Renal pelvis (tissue), 4 donors: Measurements from ENCODE around the gene CTNNA2. TPM values are rescaled to one million over a fixed set of nuclear protein-coding genes. Genes with fewer than 3 reads are reported as not detected.

ENCODE experiments used
- DNase-seq: peaks from one replicate; pipeline ENCODE4 v3.0.0-alpha.2; 2013
- polyA plus RNA-seq, 3 donors: library from polyadenylated mRNA; unstranded; fragments of 120-200 nt; gene quantifications; one replicate each; pipeline ENCODE4 v1.2.1, GENCODE V29; 2013; ENCODE audit not compliant: insufficient read length in 3 of 3

The CTNNA2 gene
- polyA plus RNA-seq, 3 donors = 4.0 to 5.2 (median 4.2) TPM

DNA sequence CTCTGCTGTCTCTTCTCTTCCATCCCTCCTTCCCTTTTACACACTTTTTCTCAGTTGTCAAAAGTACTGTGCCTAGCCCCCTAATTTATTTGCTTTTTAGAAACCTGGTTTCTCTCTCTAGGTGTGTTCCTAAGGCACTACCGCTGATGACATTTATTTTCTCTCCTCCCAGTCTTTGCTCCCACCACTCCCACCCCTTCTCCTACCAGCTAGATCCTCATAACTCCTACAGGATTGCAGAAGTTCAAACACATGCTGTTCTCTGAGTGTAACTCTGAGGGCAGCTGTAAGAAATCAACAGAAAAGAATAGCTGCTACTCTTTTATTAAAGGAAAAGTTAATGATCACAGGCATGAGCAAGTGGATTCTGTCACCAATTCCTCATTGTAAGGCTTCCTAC is 814.0 kb downstream of the CTNNA2 start:
- DNase-seq = no peak

DNA sequence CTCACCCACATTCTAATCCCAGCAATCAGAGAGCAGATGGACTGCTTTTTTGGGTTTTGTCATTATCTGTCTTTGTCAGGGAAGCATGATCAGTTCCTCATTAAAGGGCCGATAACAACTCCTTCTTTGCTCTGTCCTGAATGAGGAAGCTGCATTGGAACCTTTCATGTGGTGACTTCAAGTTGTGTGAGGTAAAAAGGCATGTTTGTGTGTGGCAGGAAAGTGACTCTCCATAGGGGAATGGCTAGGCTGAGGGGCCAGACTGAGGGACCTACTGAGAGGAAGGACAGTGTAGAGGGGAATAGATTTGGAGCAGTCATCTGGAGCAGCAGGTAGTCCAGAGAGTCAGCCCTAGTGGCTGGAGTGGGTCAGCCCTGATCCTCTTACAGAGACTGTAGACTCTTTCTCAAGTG is 815.3 kb downstream of the CTNNA2 start:
- no peak for DNase-seq

DNA sequence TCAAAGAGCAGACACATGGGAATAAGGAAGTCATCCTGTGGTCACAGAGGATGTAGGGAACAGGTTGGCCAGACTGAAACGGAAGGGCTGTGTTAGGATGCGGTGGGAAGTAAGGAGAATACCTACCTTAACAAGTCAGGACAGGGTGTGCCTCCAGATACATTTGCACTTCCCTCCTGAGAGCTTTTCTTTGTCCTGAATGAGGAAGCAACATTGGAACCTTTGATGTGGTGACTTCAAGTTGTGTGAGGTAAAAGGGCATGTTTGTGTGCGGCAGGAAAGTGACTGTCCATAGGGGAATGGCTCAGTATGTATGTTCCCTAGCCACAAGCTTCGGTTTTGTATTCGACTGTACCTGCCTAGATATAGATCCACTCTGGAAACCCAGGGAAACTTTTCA is 816.6 kb downstream of the CTNNA2 start:
- no peak for DNase-seq

DNA sequence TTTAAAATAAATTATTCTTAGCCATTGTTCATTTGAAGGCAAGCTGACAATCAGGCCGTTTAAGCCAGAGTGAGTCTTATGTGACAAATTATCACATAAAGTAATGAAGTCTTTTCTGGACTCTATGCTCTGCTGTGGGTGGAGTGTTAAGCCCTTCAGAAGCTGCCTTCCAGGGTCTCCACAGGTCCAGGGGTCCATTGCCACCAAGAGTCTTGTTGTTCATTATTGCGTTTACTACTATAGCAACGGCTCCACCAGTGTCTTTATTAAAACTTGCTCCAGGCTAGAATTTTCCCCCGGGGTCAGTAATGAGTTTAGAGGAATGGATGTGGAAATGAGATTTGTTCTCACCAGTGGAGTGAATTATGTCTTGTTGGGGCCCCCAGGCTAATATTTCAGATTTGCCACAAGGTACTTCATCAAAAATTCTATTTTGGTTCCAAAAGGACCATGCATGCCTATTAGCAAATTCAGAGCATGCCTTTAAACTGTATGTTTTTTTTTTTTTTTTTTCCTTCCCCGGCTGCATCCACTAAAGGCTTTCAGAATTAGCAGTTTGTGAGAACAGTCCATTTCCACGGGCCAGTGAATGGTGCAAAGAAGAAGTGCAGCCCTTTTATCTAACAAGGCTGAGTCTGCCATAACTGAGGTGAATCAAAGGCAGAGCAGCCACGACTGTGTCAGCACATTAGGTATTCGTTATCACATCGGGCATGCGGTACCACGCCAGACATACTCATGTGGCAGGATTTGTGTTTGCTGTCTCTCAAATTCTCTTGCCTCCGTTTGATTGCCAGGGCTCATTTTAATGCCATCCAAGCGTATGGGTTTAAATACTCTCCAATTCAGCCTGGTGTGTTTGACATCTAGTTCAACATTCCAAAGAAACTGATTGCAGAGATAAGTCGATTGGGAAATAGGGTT is 817.9 kb downstream of the CTNNA2 start:
- no peak for DNase-seq

DNA sequence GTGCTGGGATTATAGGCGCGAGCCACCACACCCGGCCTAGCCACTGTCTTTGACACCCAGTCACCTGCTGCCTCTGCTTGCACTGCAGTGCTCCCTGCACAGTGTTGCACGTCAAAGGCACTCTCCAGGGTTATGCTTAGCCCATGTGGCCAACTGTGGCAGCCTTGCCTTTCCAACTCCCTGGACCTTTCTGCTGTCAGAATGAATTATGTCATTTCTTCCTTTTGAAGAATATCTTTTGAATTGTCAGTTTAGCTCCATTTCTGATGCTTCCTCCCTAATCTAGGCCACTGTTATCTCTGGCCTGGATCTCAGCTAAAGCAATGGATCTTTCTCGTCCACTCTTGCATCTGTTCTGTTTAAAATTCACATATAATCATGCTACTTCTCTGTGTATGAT is 821.0 kb downstream of the CTNNA2 start:
- DNase-seq = no peak

DNA sequence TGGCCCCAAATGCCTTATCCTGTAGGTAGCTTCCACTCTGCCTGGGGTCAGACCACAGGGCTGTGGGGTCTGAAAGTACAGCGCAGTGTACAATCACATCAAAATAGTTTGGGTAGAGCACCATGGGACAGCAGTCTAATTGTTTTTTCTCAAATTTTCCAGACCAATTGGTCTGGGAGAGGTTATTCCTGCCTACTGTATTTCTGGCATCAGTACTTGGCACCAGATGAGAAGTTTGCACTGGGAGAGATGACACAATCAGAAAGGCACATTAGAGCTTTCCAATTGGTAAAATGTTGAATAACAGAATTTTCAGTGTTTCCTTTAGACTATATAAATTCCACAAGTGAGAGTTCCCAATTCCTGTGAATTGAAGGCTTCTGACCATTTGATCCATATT is 822.6 kb downstream of the CTNNA2 start:
- DNase-seq = no peak

DNA sequence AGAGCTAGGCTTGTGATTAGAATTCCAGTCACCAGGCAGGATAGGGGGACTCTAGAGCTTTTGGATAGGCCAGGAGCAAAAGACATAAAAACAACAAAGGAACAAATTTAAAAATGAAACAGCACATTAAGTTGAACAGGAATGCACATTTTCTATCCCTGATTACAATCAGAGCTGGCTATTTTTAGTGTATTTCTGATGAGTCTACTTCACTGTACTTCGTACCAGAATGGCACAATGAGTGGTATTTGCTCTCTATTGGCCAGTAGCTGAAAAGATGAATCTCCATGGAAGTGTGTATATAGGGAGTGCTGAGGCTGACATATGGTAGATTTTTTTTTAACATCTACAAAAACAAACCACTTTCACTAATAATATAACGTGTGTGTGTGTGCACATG is 825.9 kb downstream of the CTNNA2 start:
- no peak for DNase-seq

DNA sequence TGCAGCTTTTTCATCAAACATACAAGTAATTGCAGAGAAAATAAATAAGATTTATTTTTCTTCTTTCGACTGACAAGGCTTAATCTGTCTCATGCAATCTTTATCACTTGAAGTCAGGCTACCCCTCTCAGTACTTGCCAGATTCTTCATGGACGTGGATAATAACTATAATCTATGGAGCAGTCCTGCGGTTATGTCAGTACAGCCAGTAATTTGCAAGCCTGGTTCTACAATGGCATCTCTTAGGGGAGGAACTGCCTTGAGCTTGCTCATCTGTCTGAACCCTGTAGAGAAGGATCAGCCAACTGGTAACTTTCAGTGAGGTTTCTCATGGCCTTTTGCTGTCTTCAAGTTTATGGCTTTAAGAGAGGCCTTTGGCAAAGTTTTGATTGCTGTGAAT is 827.2 kb downstream of the CTNNA2 start:
- DNase-seq = no peak

DNA sequence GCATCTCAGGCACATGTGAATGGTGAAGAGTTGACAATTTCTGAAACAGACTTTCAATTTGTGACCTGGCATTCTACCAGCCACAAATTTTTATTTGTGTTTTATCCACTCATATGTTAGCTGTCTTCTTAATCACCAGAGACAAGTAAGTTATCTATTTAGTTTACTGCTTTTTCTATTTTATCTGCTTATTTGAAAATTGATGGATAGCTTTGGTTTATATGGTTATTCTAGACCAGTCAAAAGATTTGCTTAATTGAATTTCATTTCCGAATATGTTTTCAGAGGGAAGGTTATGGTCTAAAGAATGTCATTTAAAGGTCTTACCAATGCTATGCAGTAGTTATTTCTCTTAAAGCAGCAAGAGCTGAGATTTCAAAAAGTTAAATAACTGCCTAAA is 835.2 kb downstream of the CTNNA2 start:
- DNase-seq = no peak

DNA sequence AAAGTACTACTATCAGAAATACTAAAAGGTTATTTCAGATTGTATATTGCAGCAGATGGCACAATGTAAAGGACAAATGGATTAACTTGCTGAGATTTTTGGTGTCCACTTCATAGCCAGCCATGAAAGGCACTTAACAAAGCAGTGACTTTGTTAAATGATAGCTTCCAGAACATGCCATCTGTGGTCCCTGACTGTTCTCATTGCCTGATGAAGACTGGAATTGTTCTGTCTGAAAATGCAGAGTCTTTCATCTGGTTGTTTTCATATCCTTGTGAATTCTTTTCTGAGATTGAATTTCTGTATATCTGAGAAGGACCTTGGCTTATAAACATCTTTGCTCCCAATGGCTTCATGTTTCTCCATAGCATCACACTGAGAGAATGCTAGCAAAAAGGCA is 836.1 kb downstream of the CTNNA2 start:
- no peak for DNase-seq

DNA sequence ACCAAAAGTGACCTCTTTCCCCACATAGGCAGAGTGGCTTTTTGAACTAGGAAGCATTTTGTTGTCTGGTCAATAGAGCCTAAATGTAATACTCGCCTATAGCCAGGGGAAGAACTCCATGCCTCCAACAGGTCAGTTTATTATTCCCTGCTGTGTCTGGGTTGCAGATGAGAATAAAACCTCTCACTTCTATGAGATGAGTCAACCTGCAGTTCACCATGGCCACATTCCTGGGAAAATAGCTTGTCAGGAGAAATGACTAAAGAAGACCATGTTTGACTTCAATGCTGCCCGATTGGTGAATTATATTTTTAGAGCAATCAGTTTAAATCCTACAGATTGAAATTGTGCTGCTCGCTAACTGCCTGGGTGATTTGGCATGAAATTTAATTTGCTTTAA is 838.4 kb downstream of the CTNNA2 start:
- DNase-seq = no peak

DNA sequence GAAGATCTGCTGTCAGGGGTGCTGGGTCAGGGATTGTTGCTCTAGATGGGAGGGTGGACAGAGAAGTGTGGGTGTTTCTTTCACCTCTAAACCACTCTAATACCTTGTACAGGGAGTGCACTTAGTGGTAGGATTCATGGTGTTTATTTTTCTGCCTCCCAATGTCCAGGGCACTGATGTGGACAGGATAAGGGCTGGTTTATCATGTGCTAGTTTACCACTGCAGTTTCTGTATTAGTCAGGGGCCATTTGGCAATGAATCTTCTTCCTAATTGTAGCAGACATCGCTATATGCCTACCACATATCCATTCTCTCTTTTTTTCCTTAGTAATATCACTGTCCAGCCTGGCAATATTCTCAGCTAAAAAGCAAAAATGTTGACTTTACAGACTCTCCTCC is 842.0 kb downstream of the CTNNA2 start:
- no peak for DNase-seq

DNA sequence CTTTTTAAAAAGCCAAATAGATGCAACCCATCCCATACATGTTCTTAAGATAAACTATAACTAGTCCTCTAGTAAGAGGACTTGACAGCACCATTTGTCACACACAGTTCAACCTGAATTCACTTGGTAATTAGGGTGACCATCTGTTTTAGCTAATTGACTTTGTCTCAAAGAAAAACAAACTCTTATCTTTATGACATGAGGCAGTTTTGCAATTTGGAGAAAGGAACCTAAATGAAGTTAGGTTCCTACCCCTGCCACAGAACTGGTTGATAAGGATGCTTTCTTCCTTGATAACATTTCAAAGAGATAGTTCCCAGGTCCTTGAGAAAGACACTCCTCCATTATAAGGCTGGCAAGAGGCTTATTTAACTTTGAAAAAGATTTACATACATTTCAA is 849.1 kb downstream of the CTNNA2 start:
- no peak for DNase-seq

DNA sequence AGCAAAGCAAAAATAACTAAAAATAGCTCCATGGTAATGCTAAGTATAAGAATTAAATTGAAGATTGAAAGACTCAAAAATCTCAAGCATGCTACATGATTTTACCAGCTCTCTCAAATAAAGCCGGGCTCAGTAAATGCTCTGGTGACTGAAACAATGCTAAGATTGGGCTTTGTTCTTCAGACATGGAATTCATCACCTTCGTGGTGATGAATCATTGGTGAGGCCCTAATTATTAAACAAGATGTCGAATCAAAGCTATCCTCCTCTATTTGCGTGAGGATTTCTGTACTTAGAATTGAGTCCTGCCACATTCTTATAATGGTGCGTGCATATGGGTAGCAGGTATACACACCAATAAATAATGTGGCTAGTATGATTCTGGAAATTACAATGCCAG is 850.5 kb downstream of the CTNNA2 start:
- DNase-seq = no peak

DNA sequence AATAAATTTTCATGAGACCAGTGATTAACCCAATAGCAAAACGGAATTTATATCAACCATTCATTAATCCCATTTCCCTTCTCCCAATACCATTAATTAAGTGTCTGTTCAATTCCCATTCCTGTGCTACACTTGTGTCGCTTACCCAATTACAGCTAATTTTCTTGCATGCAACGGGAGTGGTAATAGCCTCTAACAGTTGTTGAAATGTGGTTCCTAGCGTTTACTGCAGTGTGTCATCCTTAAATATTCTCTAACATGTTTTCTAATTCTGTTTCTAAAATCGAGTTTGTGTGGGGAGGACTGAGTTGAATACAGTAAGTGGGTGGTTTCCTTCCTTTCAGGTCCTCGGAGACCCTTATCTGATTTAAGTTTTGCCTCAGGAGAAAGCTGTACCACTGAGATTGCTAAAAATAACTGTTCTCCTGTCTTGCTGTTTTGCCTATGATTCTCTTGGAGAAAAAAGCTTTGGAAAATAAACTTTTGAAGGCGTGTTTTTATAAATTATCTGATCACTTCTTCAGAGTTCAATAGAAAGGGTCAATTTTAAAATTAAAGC is 851.0 kb downstream of the CTNNA2 start:
- DNase-seq = no peak

DNA sequence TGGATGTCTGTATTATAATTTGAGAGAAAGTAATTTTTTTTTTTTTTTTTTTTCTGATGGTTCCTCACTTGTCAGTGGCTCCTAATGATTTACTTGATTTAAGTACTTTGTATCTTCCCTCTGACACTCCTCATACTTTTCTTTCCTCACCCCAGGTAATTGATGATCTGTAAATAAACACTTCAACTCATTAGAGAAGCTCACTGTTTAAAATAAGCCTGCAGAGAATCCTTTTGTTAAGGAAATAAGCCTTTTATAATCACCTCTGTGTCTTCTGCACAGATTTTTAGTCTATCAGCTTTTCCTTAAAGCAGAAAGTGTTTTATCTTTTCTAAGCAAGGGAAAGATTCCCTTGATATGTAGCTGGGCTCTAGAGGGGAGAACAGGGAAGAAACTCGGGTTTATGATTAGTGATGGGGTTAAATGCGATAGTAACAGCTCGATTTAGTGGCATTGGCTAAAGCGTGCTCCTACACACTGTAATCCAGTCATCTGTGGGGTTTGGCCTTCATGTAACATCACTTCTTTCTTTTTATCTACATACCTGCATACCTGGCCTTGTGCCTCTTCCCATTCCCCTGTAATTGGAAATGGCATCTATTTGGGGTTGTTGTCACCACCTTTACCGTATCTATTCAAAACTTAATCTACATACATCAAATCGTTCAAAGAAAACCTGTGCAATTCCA is 851.8 kb downstream of the CTNNA2 start:
- no peak for DNase-seq

DNA sequence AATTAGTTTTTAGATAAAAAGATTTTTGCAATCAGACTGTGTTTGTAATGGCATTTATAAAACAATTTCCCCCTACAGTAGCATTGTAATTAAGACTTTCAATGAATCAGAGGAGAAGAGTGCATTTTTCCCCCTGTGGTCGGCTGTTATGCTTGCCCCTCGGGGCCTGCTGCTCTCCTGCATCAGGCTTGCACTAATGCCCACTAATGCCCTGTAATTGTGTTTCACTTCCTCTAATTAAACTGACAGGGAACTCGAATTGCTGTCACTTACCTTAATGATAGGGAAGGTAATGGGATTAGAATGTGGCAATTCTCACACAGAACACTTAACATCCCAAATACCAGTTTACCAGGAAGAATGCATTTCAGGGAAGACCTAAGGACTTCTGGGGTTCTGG is 852.9 kb downstream of the CTNNA2 start:
- DNase-seq = no peak

DNA sequence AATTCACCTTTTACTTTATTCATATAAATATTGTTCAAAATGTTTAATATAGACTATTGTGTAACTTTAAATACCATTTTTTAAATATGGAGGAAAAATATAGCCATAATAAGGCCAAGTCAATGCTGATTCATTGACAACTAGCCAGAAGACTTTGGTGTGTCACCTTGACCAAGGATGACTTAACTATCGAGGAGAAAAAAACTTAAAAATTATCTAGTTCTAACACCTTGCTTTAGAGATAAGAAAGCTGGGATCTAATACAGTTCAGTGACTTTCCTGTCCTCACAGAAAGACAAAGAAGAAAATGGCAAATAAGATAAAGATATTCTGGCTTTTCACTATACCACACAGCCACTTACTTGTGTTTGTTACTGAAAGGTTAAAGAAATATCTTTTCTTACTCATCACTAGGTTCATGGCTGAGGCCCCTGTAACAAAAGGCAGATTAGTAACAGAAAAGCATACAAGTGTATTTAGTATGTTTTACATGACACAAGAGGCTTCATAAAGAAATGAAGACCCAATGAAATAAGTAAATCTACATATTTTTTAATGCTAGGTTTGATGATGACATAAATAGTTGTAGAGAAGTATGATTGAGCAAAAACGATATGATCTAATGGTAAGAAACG is 857.6 kb downstream of the CTNNA2 start:
- DNase-seq = no peak

DNA sequence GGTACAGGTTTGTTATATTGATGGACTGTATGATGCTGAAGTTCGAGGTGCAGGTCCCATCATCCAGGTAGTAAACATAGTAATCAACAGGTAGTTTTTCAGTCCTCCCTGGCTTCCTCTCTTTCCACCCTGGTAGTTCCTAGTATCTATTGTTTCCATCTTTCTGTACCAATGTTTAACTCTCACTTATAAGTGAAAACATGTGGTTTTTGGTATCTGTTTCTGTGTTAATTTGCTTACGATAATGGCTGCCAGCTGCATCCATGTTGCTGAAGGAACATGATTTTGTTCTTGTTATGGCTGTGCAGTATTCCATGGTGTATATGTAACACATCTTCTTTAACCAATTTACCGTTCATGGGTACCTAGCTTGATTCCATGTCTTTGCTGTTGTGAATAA is 861.3 kb downstream of the CTNNA2 start:
- DNase-seq = no peak

DNA sequence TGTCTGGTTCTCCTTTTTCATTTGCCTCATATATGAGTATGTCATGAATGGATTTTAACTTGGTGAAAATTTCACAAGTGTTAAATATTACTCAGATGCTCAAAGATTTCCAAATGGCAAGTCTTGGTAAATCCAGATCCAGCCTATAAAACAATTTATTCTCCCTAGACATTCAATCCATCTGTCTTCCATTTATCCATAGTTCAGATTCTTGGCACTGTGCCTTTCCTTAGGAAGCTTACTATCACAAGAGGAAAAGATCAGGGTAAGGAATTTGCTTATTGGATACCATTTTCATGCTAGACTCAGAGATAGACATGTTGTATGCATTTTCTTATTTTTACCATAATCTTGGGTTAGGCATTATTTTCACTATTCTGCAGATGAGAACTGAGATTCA is 864.2 kb downstream of the CTNNA2 start:
- no peak for DNase-seq

DNA sequence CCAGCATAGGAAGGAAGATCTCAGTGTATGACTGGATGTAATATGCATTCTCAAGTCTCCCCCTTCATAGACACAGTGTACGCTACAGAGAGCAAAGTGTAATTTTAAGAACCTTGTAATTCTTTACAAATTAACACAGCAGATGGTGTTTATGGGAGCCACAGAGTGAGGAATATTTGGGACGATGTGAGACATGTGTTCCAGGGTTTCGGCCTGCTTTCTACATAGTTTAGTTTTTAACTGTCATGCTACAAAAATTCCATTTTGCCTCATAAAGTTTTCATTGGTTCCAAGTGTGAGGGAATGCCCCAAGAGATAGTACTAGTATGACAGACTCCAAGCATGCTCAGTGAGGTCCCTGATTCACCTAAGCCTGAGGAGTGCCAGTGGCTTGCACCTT is 867.9 kb downstream of the CTNNA2 start:
- no peak for DNase-seq

DNA sequence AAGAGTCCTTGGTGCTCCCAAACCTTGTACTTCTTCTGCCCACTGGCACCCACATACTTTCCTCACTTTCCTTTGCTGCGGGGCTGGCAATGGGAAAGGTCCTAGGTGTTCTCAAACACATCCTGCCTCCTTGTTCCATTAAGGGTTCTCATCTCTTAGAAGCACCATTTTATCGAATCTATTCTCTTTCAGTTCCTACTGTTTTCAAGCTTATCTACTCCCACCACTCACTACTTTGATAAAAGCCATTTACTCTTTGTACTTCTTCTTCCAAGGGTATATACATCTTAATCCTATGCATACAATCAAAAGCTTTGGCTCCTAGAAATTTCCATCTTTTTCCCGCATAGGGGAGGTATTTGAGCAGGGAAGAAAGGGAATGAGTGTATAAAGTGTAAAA is 868.8 kb downstream of the CTNNA2 start:
- no peak for DNase-seq

DNA sequence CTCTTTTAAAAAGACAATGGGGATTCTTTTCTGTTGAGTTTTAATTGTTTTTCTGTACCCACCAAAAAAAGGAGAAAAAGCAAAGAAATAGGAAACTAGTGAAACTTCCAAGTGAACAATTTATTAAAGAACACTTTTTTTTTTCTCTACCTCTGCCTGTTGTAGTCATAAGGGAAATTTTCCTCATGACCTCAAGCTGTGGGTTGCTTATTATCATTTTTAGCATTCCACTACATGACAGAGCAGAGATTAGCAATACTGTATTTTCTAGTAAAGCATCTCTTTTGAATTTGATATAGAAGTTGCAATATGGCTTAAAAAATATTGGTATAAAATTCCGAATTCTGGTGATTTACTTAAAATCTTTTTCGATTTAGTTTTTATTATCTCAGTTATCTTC is 879.6 kb downstream of the CTNNA2 start:
- DNase-seq = no peak
